ENCODE results near the gene NAB2. TPM values are rescaled to one million over a fixed set of nuclear protein-coding genes. Genes with fewer than 3 reads are reported as not detected.
"Not testable (repeated sequence)": the region's sequence is repeated elsewhere in the genome, so short reads cannot be mapped to it uniquely, and the experiment has no call there.

The NAB2 gene
- total RNA-seq, 1 donor from 2014 or later: 38.1 TPM

- no peaks in the 10 kb centered on the region for H3K27me3 ChIP-seq (ENCODE audit: control insufficient read depth in 3 of 3, insufficient read depth in 3 of 3, low read length in 3 of 3)
- no peaks in the 10 kb centered on the region for H3K9me3 ChIP-seq (ENCODE audit: control insufficient read depth in 3 of 3, low read length in 3 of 3)
- peak within 1 kb of the TSS; percentile 81 to 88 (median 83) for H3K9ac ChIP-seq (ENCODE audit: low read depth in 1 of 3, low read length in 3 of 3)
- peaks cover 22 to 30% (median 25%) of the 10 kb centered on the region in 3 donors for H3K4me1 ChIP-seq (ENCODE audit: control insufficient read depth in 3 of 3, insufficient read depth in 3 of 3, low read length in 3 of 3)
- H3K27ac ChIP-seq (ENCODE audit: low read depth, low read length): peak within 1 kb of the TSS; percentile 98
- peak within 1 kb of the TSS; percentile 73 to 87 (median 78) for H3K4me3 ChIP-seq (ENCODE audit: low read length in 3 of 3)
- H3K36me3 ChIP-seq (ENCODE audit: control insufficient read depth in 3 of 3, insufficient read depth in 3 of 3, low read length in 3 of 3): peaks cover 3 to 8% (median 6%) of the 10 kb centered on the region in 3 donors
Measured at GRCh38 chr12:57111031-57111734, 22.3 kb downstream of the NAB2 start, which contains the start of gene STAT6. Gene STAT6 (minus strand): TSS chr12:57111362. CDS start chr12:57108278, 3,084 bp downstream.

DNA sequence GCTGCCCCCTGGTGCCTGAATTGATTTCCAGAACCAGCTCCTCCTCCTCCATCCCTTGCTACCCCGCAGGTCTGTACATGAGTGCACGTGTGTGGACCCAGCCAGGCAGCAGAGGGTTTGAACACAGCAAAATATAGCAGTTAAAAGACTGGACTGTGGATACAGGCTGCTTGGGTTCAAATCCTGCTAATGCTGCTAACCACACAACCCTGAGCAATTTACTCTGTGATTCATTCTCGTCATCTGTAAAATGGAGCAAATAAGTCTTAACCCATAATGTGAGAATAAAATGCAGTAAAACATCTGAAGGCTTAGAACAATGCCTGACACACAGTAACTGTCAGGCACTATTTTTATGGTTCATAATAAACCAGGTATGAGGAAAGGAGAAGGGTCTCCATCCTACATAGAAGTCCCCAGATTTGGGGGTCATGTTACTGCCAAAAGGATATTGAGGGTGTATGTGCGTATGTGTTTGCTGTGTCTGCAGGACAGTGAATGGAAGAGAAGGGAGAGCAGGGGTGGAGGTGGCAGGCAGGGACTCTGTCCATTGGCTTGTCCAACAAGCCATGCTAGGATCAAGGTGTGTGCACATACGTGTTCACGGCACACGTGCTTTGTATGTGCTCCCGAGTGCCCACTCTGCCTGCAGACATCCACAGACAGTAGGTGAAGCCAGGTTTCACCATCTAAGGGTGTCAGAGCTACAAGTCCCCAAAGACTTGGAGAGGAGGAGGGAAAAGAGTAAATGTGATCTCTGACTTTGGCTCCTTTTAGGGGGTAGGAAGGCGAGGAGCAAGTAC, 23.8 kb downstream of the NAB2 start:
- H3K27ac ChIP-seq (ENCODE audit: low read depth, low read length): peak overlapping the region; percentile 98
- no peaks in the 10 kb centered on the region for H3K27me3 ChIP-seq (ENCODE audit: control insufficient read depth in 3 of 3, insufficient read depth in 3 of 3, low read length in 3 of 3)
- peaks cover 22 to 30% (median 25%) of the 10 kb centered on the region in 3 donors for H3K4me1 ChIP-seq (ENCODE audit: control insufficient read depth in 3 of 3, insufficient read depth in 3 of 3, low read length in 3 of 3)
- H3K9ac ChIP-seq (ENCODE audit: low read depth in 1 of 3, low read length in 3 of 3): peak overlapping the region in 2 of 3 donors; percentile 81 to 83
- H3K36me3 ChIP-seq (ENCODE audit: control insufficient read depth in 3 of 3, insufficient read depth in 3 of 3, low read length in 3 of 3): peaks cover 0 to 2% (median 0%) of the 10 kb centered on the region in 3 donors
- no peaks in the 10 kb centered on the region for H3K9me3 ChIP-seq (ENCODE audit: control insufficient read depth in 3 of 3, low read length in 3 of 3)
- peak overlapping the region; percentile 73 to 87 (median 78) for H3K4me3 ChIP-seq (ENCODE audit: low read length in 3 of 3)

GRCh38 chr12:57116580-57117281, 27.8 kb downstream of the NAB2 start:
- Histone ChIP-seq H3K9me3 (ENCODE audit: control insufficient read depth in 3 of 3, low read length in 3 of 3) (no peaks in the 10 kb centered on the region), H3K9ac (ENCODE audit: low read depth in 1 of 3, low read length in 3 of 3) (no peak overlapping the region), H3K27me3 (ENCODE audit: control insufficient read depth in 3 of 3, insufficient read depth in 3 of 3, low read length in 3 of 3) (no peaks in the 10 kb centered on the region), H3K4me3 (ENCODE audit: low read length in 3 of 3) (no peak overlapping the region), H3K4me1 (ENCODE audit: control insufficient read depth in 3 of 3, insufficient read depth in 3 of 3, low read length in 3 of 3) (peaks cover 11 to 17% (median 17%) of the 10 kb centered on the region in 3 donors), H3K27ac (ENCODE audit: low read depth, low read length) (no peak overlapping the region), H3K36me3 (ENCODE audit: control insufficient read depth in 3 of 3, insufficient read depth in 3 of 3, low read length in 3 of 3) (no peaks in the 10 kb centered on the region)

DNA sequence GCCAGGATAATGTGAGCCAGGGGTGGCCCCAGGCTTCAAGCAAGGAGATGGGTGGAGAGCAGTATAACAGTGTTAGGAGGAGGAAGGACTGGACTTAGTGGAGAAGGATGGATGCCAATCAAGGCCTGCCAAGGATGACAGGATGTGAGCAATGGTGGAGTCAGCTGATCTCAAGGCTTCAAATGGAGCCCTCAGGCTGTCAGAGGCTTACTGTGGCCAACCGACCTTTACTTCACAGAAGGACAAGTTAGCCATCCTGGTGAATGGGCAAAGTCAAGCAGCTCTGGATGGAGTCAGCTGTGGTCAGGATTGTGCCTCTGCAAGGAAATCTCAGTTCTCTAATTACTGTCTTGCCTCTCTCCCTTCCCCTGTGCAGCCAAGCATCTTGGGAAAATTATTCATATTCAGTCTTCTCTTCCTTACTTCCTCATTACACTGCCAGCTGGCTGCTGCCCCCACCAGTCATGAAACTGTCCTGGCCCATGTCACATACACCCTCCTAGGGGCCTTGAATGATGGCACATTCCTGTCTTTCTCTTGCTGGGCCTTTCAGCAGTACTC, 29.9 kb downstream of the NAB2 start:
- H3K9me3 ChIP-seq (ENCODE audit: control insufficient read depth in 3 of 3, low read length in 3 of 3): no peaks in the 10 kb centered on the region
- H3K27me3 ChIP-seq (ENCODE audit: control insufficient read depth in 3 of 3, insufficient read depth in 3 of 3, low read length in 3 of 3): no peaks in the 10 kb centered on the region
- H3K4me3 ChIP-seq (ENCODE audit: low read length in 3 of 3): no peak overlapping the region
- no peak overlapping the region for H3K27ac ChIP-seq (ENCODE audit: low read depth, low read length)
- H3K4me1 ChIP-seq (ENCODE audit: control insufficient read depth in 3 of 3, insufficient read depth in 3 of 3, low read length in 3 of 3): peaks cover 2 to 6% (median 4%) of the 10 kb centered on the region in 3 donors
- no peaks in the 10 kb centered on the region for H3K36me3 ChIP-seq (ENCODE audit: control insufficient read depth in 3 of 3, insufficient read depth in 3 of 3, low read length in 3 of 3)
- no peak overlapping the region for H3K9ac ChIP-seq (ENCODE audit: low read depth in 1 of 3, low read length in 3 of 3)

GRCh38 chr12:57119294-57120085, 30.6 kb downstream of the NAB2 start:
- Histone ChIP-seq H3K27ac (ENCODE audit: low read depth, low read length) (no peak overlapping the region), H3K4me1 (ENCODE audit: control insufficient read depth in 3 of 3, insufficient read depth in 3 of 3, low read length in 3 of 3) (peaks cover 2 to 6% (median 4%) of the 10 kb centered on the region in 3 donors), H3K36me3 (ENCODE audit: control insufficient read depth in 3 of 3, insufficient read depth in 3 of 3, low read length in 3 of 3) (no peaks in the 10 kb centered on the region), H3K9me3 (ENCODE audit: control insufficient read depth in 3 of 3, low read length in 3 of 3) (no peaks in the 10 kb centered on the region), H3K9ac (ENCODE audit: low read depth in 1 of 3, low read length in 3 of 3) (no peak overlapping the region), H3K27me3 (ENCODE audit: control insufficient read depth in 3 of 3, insufficient read depth in 3 of 3, low read length in 3 of 3) (no peaks in the 10 kb centered on the region), H3K4me3 (ENCODE audit: low read length in 3 of 3) (no peak overlapping the region)

DNA sequence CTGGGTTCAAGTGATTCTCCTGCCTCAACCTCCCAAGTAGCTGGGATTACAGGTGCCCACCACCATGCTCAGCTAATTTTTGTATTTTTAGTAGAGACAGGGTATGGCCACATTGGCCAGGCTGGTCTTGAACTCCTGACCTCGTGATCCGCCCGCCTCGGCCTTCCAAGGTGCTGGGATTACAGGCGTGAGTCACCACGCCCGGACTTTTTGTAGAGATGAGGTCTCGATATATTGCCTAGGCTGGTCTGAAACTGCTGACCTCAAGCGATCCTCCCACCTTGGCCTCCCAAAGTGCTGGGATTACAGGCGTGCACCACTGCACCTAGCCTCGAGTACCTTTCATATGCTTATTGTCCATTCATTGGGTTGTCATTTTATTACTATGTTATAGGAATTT, 31.8 kb downstream of the NAB2 start:
- H3K9ac ChIP-seq (ENCODE audit: low read depth in 1 of 3, low read length in 3 of 3); H3K4me3 ChIP-seq (ENCODE audit: low read length in 3 of 3); H3K27ac ChIP-seq (ENCODE audit: low read depth, low read length): not testable (repeated sequence)

GRCh38 chr12:57123813-57124212, 34.9 kb downstream of the NAB2 start:
- Histone ChIP-seq H3K36me3 (ENCODE audit: control insufficient read depth in 3 of 3, insufficient read depth in 3 of 3, low read length in 3 of 3) (no peaks in the 10 kb centered on the region), H3K4me1 (ENCODE audit: control insufficient read depth in 3 of 3, insufficient read depth in 3 of 3, low read length in 3 of 3) (peaks cover 9% of the 10 kb centered on the region in 3 donors), H3K9ac (ENCODE audit: low read depth in 1 of 3, low read length in 3 of 3) (no peak overlapping the region), H3K9me3 (ENCODE audit: control insufficient read depth in 3 of 3, low read length in 3 of 3) (no peaks in the 10 kb centered on the region), H3K4me3 (ENCODE audit: low read length in 3 of 3) (no peak overlapping the region), H3K27ac (ENCODE audit: low read depth, low read length) (no peak overlapping the region), H3K27me3 (ENCODE audit: control insufficient read depth in 3 of 3, insufficient read depth in 3 of 3, low read length in 3 of 3) (no peaks in the 10 kb centered on the region)

More for the DNA sequence above, 31.8 kb downstream of the NAB2 start:
- H3K4me1 ChIP-seq (ENCODE audit: control insufficient read depth in 3 of 3, insufficient read depth in 3 of 3, low read length in 3 of 3); H3K9me3 ChIP-seq (ENCODE audit: control insufficient read depth in 3 of 3, low read length in 3 of 3); H3K36me3 ChIP-seq (ENCODE audit: control insufficient read depth in 3 of 3, insufficient read depth in 3 of 3, low read length in 3 of 3); H3K27me3 ChIP-seq (ENCODE audit: control insufficient read depth in 3 of 3, insufficient read depth in 3 of 3, low read length in 3 of 3): not testable (repeated sequence)

GRCh38 chr12:57124261-57124877, 35.5 kb downstream of the NAB2 start:
- Histone ChIP-seq H3K9me3 (ENCODE audit: control insufficient read depth in 3 of 3, low read length in 3 of 3) (no peaks in the 10 kb centered on the region), H3K9ac (ENCODE audit: low read depth in 1 of 3, low read length in 3 of 3) (no peak overlapping the region), H3K4me1 (ENCODE audit: control insufficient read depth in 3 of 3, insufficient read depth in 3 of 3, low read length in 3 of 3) (peaks cover 7 to 9% (median 9%) of the 10 kb centered on the region in 3 donors), H3K36me3 (ENCODE audit: control insufficient read depth in 3 of 3, insufficient read depth in 3 of 3, low read length in 3 of 3) (no peaks in the 10 kb centered on the region), H3K27ac (ENCODE audit: low read depth, low read length) (no peak overlapping the region), H3K4me3 (ENCODE audit: low read length in 3 of 3) (no peak overlapping the region), H3K27me3 (ENCODE audit: control insufficient read depth in 3 of 3, insufficient read depth in 3 of 3, low read length in 3 of 3) (no peaks in the 10 kb centered on the region)

GRCh38 chr12:57126061-57126460, 37.1 kb downstream of the NAB2 start:
- Histone ChIP-seq H3K36me3 (ENCODE audit: control insufficient read depth in 3 of 3, insufficient read depth in 3 of 3, low read length in 3 of 3) (no peaks in the 10 kb centered on the region), H3K27me3 (ENCODE audit: control insufficient read depth in 3 of 3, insufficient read depth in 3 of 3, low read length in 3 of 3) (no peaks in the 10 kb centered on the region), H3K4me1 (ENCODE audit: control insufficient read depth in 3 of 3, insufficient read depth in 3 of 3, low read length in 3 of 3) (peaks cover 7 to 13% (median 13%) of the 10 kb centered on the region in 3 donors), H3K27ac (ENCODE audit: low read depth, low read length) (no peak overlapping the region), H3K9me3 (ENCODE audit: control insufficient read depth in 3 of 3, low read length in 3 of 3) (no peaks in the 10 kb centered on the region), H3K4me3 (ENCODE audit: low read length in 3 of 3) (no peak overlapping the region), H3K9ac (ENCODE audit: low read depth in 1 of 3, low read length in 3 of 3) (no peak overlapping the region)
